Fibroblast of the aortic adventitia (primary cell): Measurements from ENCODE around the gene FCER2. TPM values are rescaled to one million over a fixed set of nuclear protein-coding genes. Genes with fewer than 3 reads are reported as not detected.

Experiments used
- DNase-seq: peaks from one replicate; pipeline ENCODE4 v3.0.0-alpha.2; 2010; ENCODE audit warnings: low read depth
- H3K4me3 ChIP-seq: 2 replicates; pipeline ENCODE4 v1.5.1; 2011; ENCODE audit warnings: low read depth, mild to moderate bottlenecking, control low read depth, low read length, moderate library complexity
- CTCF ChIP-seq: IDR thresholded peaks from 2 replicates; pipeline ENCODE4 v1.5.1; 2011; ENCODE audit warnings: mild to moderate bottlenecking, low read length, control low read depth, inconsistent platforms; ENCODE audit not compliant: insufficient read depth
- total RNA-seq: library from RNA; depleted of rRNA; stranded (reverse); fragments of >200 nt; gene quantifications from 2 replicates; pipeline ENCODE4 v1.2.3, GENCODE V29; 2012; ENCODE audit warnings: low replicate concordance

The FCER2 gene
- total RNA-seq, 1 donor = not detected

GRCh38 chr19:7703332-7703731, 1.4 kb upstream of the FCER2 start:
- TF ChIP-seq CTCF = no peak
- no peak for DNase-seq
- no peak overlapping the region for H3K4me3 ChIP-seq

- no peak for DNase-seq
- TF ChIP-seq CTCF = no peak
- no peak overlapping the region for H3K4me3 ChIP-seq
These were observed 780 bp downstream of the FCER2 start for GRCh38 chr19:7701049-7701653.

GRCh38 chr19:7699417-7700401, 2.2 kb downstream of the FCER2 start:
- no peak overlapping the region for H3K4me3 ChIP-seq
- TF ChIP-seq CTCF = no peak
- DNase-seq = peak; percentile 20

- DNase-seq = no peak
- H3K4me3 ChIP-seq = no peak overlapping the region
- no peak for TF ChIP-seq CTCF
These were observed 2.9 kb downstream of the FCER2 start for GRCh38 chr19:7699003-7699402.

- H3K4me3 ChIP-seq = no peak overlapping the region
- no peak for DNase-seq
- TF ChIP-seq CTCF = no peak
These were observed 3.3 kb downstream of the FCER2 start for GRCh38 chr19:7698583-7698982.

- H3K4me3 ChIP-seq = no peak overlapping the region
These were observed 4.1 kb downstream of the FCER2 start for GRCh38 chr19:7697721-7698287.

More at GRCh38 chr19:7697721-7698287, 4.1 kb downstream of the FCER2 start:
- no peak for DNase-seq
- TF ChIP-seq CTCF = no peak
